Fibroblast of skin of scalp (primary cell): ENCODE data around the gene FYCO1.
A peak's percentile ranks its signal among the peaks of the same experiment; 100 is the strongest.
"Not testable (repeated sequence)": the region's sequence is repeated elsewhere in the genome, so short reads cannot be mapped to it uniquely, and the experiment has no call there.

Source experiments
- DNase-seq: peaks from one replicate; pipeline ENCODE4 v3.0.0-alpha.2; 2013

The FYCO1 gene

DNA sequence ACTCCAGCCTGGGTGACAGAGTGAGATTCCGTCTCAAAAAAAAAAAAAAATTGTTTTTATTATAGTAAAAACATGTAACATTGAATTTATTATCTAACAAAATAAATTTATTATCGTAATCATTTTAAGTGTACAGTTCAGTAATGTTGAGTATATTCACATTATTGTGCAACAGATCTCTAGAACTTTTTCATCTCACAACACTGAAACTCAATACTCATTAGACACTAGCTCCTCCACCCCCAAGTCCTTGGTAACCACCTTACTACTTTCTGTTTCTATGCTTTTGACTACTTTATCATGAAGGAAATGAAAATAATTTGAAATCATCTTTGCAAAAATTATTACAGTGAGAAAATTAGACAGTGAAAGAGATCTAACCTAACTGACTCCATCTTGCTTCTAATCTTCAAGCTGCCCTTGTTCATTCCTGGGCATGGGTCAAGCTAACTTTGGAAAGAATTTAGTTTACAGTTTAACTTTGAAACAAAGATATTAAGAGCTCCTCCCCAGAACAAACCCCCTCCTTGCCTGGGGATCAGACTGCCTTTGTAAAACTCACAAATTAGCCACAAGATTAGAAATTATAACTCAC lies 15.0 kb upstream of the FYCO1 start:
- DNase-seq, result no peak

GRCh38 chr3:46008058-46008457 lies 12.4 kb upstream of the FYCO1 start:
- DNase-seq, result no peak

GRCh38 chr3:46007280-46007679 lies 11.7 kb upstream of the FYCO1 start:
- DNase-seq, result no peak

DNA sequence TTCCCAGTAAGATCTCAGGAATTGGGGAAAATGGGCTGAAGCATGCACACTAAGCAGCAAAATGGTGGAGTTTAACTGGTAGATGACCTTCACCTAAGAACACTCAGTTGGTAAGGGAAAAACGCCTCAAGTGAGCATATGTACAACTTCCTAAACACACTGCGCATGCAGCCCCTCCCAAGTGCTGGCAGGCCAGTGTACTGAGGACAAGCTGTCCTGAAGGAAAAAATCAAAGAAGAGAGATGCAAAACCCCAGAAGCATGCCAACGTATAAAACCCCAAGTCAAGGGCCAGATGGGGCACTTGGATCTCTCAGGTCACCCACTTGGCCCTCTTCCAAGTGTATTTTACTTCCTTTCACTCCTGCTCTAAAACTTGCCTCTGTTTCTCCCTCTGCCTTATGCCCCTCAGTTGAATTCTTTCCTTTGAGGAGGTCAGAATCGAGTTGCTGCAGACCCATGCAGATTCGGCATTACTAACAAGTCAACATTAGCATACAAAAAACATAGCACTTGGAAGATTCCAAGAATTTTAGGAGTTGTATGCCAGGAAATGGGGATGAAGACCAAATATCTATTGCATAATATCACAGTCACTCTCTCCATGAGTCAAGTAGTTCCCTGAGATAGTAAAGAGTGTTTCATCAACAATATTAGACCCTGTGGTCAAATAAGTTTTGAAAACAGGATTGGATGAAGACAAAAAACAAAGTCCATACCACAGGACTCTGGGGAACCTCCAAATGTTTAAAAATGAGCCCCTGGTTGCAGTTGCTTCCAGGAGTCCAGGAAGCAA lies 10.8 kb upstream of the FYCO1 start:
- DNase-seq, result peak; percentile 85

GRCh38 chr3:46003706-46004105 lies 8.1 kb upstream of the FYCO1 start:
- not testable (repeated sequence) for DNase-seq

GRCh38 chr3:46001178-46001577 lies 5.6 kb upstream of the FYCO1 start:
- no peak for DNase-seq

DNA sequence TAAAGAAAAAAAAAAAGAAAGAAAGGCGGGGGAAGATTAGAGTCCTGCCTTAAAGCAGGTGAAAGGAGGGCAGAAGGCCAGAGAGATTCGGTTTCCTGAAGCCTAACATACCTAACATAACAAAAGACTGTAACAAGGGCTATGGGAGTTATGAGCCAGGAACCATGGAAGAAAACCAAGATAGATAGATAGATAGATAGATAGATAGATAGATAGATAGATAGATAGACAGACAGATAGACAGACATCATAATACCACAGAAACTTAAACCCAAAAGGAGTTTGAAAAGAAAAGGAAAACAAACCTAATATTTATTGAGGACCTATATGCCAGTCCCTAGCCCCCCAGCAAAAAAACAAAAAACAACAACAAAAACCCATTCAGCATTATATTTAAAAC lies 2.3 kb upstream of the FYCO1 start:
- no peak for DNase-seq

GRCh38 chr3:45997499-45997898 lies 1.9 kb upstream of the FYCO1 start:
- not testable (repeated sequence) for DNase-seq

- DNase-seq, result no peak
These were observed 997 bp downstream of the FYCO1 start for GRCh38 chr3:45994419-45995235.

- DNase-seq, result no peak
These were observed 2.1 kb downstream of the FYCO1 start for GRCh38 chr3:45993421-45994027.

DNA sequence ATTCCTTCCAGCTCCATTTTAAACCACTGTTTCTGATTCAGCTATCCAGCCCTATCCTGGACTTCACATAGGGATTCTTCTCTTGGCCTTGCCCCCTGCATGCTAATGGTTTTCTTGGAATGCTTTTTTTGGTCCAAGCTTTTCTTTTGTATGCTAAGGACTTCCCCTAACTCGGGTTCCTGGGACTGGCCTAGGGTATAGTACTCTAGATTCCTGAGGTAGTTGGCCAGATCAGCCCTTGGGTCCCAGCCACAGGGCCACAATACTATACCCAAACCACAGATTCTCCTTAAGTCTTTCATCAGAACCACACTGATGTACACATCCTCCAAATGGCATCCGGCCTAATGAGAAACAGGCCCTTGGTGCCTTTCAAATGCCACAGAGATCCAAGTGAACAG lies 2.8 kb downstream of the FYCO1 start:
- peak; percentile 98 for DNase-seq

GRCh38 chr3:45992133-45992729 lies 3.4 kb downstream of the FYCO1 start:
- DNase-seq, result no peak

- no peak for DNase-seq
These were observed 4.3 kb downstream of the FYCO1 start for GRCh38 chr3:45991341-45991740.

GRCh38 chr3:45990181-45990580 lies 5.4 kb downstream of the FYCO1 start:
- no peak for DNase-seq

- peak; percentile 81 for DNase-seq
These were observed 6.8 kb downstream of the FYCO1 start for GRCh38 chr3:45988804-45989203.

DNA sequence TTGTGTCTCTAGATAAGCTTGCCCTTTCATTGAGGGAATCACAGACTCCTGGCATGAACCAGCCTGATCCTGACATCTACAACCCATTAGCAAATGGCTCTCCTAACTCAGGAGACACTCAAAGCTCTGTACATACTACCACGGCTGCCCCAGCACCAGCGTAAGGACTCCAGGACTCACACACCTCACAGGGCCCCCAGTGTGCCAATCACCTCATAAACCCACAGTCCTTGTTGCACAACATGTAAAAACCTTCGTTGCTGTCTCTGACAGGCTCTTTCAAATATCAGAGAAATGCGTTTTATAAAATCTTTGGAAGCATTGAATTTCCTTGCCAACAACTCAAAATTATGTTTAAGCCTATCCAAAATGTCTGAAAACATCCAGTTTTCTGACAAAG lies 7.3 kb downstream of the FYCO1 start:
- DNase-seq, result no peak

GRCh38 chr3:45987368-45988291 lies 8.0 kb downstream of the FYCO1 start:
- DNase-seq, result no peak

DNA sequence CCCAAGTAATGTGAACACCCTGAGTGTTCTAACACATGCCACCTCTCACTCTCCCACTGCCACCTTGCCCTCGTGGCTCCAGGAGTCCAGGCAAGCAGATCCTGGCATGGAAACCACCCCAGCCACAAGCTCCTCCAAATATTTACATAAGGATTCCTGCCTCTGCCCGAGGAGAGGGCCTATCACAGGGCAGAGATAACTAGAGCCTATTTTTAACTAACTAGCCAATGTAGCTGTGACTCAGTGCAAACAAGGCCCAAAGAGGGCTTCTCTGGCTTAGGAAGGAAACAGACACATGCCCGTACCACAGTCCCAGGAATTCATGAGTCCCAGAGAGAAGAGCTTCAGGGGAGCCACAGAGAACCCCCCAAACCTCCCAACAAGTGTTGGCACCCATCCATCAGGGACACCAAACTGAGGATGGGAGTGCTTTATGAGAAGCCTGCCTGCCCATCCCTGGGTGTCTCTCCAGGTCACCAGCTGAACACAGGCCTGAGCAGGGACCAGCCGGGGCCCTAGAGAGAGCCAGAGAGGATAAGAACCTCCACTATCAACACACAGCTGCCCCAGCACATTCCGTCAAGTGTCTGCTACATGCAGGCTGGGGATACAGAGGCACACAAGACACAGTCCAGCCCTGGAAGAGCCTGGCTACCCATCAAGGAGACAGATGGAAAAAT lies 9.2 kb downstream of the FYCO1 start:
- DNase-seq, result peak; percentile 71

GRCh38 chr3:45985532-45986302 lies 9.9 kb downstream of the FYCO1 start:
- no peak for DNase-seq
